Pulmonary artery endothelial cell (primary cell): ENCODE data around the gene SAFB. TPM values are rescaled to one million over a fixed set of nuclear protein-coding genes. Genes with fewer than 3 reads are reported as not detected.
"Not testable (repeated sequence)": the region's sequence is repeated elsewhere in the genome, so short reads cannot be mapped to it uniquely, and the experiment has no call there.

Source experiments
- DNase-seq: peaks from one replicate; pipeline ENCODE4 v3.0.0-alpha.2; 2011; ENCODE audit warnings: low read depth, low spot score
- total RNA-seq: library from RNA; depleted of rRNA; stranded (reverse); fragments of >200 nt; gene quantifications from 2 replicates; pipeline ENCODE4 v1.2.3, GENCODE V29; 2014

The SAFB gene
- total RNA-seq, 1 donor from 2014 or later, result 68.5 TPM

GRCh38 chr19:5696196-5697021 lies 73.5 kb downstream of the SAFB start:
- no peak for DNase-seq

- no peak for DNase-seq
These were observed 74.4 kb downstream of the SAFB start for GRCh38 chr19:5697022-5697889.

DNA sequence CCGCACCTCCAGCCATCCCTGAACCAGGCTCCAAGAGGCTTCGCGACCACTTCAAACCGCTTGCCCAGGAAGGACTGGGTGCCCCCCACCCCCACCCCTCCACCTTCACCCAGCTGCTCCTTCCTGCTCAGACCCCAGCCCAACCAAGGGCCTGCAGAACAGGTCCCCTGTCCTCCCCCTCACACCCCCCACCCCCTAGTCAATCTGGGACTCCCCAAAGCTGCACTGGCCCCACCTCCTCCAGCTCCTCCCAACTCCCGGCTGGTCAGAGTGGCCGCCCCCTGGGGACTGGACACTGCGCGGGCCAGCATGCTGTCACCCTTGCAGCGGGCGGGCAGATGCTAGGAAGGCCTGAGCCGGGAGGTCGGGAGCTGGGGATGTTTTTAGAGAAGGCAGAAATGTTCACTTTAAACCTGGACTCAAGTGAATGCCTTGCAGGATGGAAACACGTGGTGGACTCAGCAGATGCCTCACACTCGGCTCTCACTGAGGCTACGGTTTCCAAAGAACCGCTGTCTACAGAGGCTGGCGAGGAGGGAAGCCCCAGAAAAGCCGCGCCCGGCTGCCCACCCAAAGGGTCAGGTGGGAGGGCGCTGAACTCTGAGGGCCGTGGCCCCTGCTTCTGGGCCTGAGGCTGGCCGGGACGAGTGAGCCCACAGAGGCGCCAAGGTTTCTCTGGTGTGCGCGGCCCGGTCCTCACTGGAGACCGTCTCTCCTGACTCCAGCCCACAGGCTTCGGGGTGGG lies 75.2 kb downstream of the SAFB start:
- no peak for DNase-seq

DNA sequence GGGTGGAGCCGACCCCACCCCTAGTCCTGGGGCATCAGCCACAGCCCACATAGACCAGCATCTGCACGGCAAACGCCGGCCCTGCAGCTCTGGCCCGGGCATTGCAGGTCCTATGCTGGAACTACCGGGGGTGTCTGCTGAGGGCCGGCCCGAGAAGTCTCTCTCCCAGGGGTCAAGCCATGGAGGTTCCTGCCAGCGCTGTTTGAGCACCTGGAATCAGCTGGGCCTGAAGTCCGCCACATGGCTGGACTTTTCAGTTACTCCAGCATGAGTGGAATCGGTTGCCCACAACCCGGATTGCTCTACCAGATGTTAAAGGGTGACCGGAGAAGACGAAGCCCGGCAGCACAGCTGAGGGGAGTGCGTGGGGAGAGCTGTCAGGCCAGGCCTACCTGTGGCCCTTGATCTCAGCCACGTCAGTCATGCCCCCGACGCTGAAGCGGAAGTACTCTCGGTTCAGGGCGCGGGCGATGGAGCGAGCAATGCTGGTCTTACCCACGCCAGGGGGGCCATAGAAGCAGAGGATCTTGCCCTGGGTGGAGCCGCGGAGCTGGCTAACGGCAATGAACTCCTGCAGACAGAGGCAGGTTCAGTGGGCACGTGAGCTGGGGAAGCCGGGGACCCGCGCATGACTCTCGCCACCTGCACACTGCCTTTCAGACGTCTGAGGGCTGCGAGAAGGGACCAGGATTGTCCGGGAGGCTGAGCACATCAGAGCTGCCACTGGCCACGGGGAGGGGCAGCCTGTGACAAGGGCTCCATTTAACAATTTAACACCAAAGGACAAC lies 75.9 kb downstream of the SAFB start:
- DNase-seq, result no peak

GRCh38 chr19:5700455-5701092 lies 77.7 kb downstream of the SAFB start:
- no peak for DNase-seq

DNA sequence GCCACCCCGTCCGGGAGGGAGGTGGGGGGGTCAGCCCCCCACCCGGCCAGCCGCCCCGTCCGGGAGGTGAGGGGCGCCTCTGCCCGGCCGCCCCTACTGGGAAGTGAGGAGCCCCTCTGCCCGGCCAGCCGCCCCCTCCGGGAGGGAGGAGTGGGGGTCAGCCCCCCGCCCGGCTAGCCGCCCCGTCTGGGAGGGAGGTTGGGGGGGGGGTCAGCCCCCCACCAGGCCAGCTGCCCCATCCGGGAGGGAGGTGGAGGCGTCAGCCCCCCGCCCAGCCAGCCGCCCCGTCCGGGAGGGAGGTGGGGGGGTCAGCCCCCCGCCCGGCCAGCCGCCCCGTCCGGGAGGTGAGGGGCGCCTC lies 79.1 kb downstream of the SAFB start:
- not testable (repeated sequence) for DNase-seq

GRCh38 chr19:5703819-5704818 lies 81.2 kb downstream of the SAFB start:
- DNase-seq, result no peak

GRCh38 chr19:5705552-5705951 lies 82.7 kb downstream of the SAFB start:
- no peak for DNase-seq

GRCh38 chr19:5706876-5707573 lies 84.1 kb downstream of the SAFB start:
- no peak for DNase-seq

GRCh38 chr19:5707576-5708575 lies 85.0 kb downstream of the SAFB start:
- DNase-seq, result no peak

- DNase-seq, result no peak
These were observed 88.1 kb downstream of the SAFB start for GRCh38 chr19:5711025-5711424.

GRCh38 chr19:5711713-5712161 lies 88.9 kb downstream of the SAFB start:
- no peak for DNase-seq

DNA sequence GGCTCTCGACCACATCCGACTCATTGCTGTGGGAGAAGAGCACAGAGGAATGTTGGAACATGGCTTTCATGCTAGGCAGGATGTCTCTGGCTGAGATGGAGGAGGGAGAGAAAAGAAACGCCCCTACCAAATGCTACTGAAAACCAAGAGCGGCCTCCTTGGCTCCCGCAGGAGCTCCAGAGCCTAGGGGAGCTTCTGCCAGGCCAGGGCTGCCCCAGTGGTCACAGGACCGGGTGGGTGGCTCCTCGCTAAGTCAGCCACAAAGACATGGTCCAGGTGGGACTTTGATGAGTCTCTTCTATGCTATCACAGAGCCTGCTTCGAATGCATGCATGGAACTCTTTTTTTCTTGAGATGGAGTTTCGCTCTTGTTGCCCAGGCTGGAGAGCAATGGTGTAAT lies 90.3 kb downstream of the SAFB start:
- no peak for DNase-seq

DNA sequence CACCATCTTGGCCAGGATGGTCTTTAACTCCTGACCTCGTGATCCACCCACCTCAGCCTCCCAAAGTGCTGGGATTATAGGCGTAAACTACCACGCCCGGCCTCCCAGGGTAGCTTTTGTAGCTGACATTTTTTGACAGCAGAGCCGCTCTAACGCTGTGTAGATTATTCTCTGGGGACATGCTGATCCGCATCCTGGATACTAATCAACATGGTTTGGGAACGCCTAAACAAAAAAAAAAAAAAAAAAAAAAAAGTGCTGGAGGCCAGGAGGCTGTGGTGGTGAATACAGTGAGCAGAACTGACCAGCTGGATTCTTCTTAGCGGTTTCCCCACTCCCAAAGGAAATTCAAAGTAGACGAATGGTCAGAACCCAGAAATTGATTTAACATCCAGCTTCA lies 91.9 kb downstream of the SAFB start:
- no peak for DNase-seq

GRCh38 chr19:5717215-5717935 lies 94.5 kb downstream of the SAFB start:
- no peak for DNase-seq
